NCI-H82 (cell line): ENCODE data around the gene NEDD4.

Source experiments
- DNase-seq: peaks from one replicate; lab custom pipeline; 2025; lab: John Stamatoyannopoulos, UW

NEDD4 gene

DNA sequence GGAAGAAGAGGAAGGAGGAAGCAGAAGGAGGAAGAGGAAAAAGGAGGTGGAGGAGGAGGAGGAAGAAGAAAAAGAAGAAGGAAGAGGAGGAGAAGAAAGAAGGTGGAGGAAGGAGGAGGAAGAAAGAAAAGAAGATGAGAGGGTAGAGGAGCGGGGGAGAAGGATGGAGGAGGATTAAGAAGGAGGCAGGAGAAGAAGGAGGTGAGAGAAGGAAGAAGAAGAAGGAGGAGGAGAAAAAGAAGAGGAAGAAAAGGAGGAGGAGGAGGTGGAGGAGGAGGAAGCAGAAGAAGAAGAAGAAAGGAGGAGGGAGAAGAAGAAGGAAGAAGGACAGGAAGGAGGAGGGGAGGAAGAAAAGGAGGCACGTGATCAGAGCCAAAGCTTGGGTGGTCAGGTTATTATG, 213.1 kb downstream of the NEDD4 start:
- DNase-seq = no peak

DNA sequence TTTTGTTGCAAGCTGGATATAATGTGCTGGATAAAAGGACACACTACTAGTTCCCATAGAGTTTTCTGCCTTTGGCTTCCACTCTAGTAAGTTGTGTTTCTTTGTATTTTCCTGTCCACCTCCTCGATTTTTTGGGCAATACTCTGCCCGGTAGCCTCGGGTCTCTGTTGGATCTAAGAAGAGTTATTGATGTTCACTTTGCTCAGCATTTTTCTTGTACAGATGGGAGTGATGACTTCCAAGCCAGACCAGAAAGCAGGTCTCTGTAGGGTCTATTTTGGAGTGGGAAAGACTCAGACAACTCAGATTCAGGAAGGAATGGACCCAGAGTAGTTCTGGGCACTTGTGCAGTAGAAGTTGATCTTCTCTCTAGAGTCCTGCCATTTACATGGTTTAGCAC, 214.5 kb downstream of the NEDD4 start:
- no peak for DNase-seq
